Kidney epithelial cell (primary cell): ENCODE measurements around the gene CDKL5. TPM values are rescaled to one million over a fixed set of nuclear protein-coding genes. Genes with fewer than 3 reads are reported as not detected.

Experiments used
- DNase-seq: peaks from one replicate; pipeline ENCODE4 v3.0.0-alpha.2; 2010; ENCODE audit warnings: low read depth
- H3K27me3 ChIP-seq: 2 replicates; pipeline ENCODE4 v1.6.0; 2011; ENCODE audit warnings: low read length; ENCODE audit not compliant: control insufficient read depth, insufficient read depth
- H3K36me3 ChIP-seq: 2 replicates; pipeline ENCODE4 v1.5.1; 2011; ENCODE audit warnings: low read length; ENCODE audit not compliant: control insufficient read depth, insufficient read depth
- H3K4me3 ChIP-seq: 2 replicates; pipeline ENCODE4 v1.5.1; 2011; ENCODE audit warnings: low read depth, mild to moderate bottlenecking, control low read depth, low read length
- total RNA-seq: library from RNA; depleted of rRNA; stranded (reverse); fragments of >200 nt; gene quantifications from 2 replicates; pipeline ENCODE4 v1.2.3, GENCODE V29; 2015
- TF ChIP-seq, protein P1 (sequence below): IDR thresholded peaks from 2 replicates; pipeline ENCODE4 v1.5.1; 2011; ENCODE audit warnings: mild to moderate bottlenecking, moderate library complexity, low read length, control low read depth, inconsistent platforms; ENCODE audit not compliant: insufficient read depth, poor library complexity, severe bottlenecking

CDKL5 gene
- total RNA-seq, 1 donor from 2014 or later, result 6.9 TPM

DNA sequence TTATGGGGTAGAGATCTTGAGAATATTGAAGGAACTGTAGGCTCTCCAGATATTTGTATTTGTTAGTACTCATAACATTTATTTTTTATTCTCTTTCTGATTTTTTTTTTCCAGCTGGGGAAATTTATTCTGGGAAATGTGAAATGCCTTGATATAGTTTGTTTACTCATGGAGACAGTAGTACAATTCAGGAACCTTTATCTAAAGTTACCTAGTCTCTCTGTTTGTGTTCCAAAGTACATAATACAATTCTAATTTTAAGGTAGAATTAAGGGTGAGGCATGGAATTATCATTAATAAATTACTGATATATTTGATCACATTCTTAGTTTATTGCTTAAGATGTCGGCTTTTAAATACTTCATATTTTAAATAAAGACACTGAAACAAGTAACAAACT is 132.5 kb downstream of the CDKL5 start:
- Histone ChIP-seq H3K27me3 (no peaks in the 10 kb centered on the region), H3K36me3 (no peaks in the 10 kb centered on the region), H3K4me3 (no peak overlapping the region)
- DNase-seq, result no peak
- TF ChIP-seq, protein P1, sequence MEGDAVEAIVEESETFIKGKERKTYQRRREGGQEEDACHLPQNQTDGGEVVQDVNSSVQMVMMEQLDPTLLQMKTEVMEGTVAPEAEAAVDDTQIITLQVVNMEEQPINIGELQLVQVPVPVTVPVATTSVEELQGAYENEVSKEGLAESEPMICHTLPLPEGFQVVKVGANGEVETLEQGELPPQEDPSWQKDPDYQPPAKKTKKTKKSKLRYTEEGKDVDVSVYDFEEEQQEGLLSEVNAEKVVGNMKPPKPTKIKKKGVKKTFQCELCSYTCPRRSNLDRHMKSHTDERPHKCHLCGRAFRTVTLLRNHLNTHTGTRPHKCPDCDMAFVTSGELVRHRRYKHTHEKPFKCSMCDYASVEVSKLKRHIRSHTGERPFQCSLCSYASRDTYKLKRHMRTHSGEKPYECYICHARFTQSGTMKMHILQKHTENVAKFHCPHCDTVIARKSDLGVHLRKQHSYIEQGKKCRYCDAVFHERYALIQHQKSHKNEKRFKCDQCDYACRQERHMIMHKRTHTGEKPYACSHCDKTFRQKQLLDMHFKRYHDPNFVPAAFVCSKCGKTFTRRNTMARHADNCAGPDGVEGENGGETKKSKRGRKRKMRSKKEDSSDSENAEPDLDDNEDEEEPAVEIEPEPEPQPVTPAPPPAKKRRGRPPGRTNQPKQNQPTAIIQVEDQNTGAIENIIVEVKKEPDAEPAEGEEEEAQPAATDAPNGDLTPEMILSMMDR, result no peak

DNA sequence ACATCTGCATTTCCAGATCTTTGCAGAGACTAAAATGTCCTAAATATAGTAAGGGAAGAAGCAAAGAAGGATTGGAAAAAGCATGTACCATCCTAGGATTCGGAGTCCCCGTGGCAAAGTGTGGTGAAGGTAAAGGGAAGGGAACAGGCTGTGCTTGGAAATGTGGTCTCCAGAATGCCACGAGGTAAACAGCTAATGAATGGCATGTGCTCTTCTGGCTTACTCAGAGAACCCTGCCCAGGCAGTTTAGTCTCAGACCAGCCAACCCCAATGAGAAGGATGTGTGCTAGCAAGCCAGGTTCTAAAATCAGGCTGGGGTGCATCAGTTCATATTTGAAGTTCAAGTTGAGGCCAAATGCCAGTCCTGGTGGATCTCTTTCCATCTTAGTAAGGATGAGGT is 133.4 kb downstream of the CDKL5 start:
- TF ChIP-seq, protein P1, result no peak
- Histone ChIP-seq H3K27me3 (no peaks in the 10 kb centered on the region), H3K36me3 (no peaks in the 10 kb centered on the region), H3K4me3 (no peak overlapping the region)
- no peak for DNase-seq

DNA sequence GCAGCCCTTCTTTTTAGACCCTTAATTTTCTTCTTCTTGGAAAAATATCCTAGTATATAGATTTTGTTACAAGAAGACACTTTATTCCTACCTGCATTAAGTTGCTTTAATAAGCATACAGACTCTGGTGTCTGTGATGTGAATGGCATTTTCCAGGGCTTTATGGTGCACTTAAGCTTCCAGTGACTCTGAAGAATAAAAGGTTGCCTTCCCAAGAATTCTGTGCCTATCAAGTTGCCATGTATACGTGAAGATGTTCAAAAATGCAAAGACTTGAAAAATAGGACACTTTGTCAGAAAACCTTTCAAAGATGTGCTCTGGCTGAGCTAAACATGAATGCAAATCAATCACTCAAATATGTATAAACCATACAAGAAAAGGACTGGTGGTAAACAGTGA is 135.6 kb downstream of the CDKL5 start:
- DNase-seq, result no peak
- Histone ChIP-seq H3K4me3 (no peak overlapping the region), H3K36me3 (no peaks in the 10 kb centered on the region), H3K27me3 (no peaks in the 10 kb centered on the region)
- TF ChIP-seq, protein P1, result no peak

DNA sequence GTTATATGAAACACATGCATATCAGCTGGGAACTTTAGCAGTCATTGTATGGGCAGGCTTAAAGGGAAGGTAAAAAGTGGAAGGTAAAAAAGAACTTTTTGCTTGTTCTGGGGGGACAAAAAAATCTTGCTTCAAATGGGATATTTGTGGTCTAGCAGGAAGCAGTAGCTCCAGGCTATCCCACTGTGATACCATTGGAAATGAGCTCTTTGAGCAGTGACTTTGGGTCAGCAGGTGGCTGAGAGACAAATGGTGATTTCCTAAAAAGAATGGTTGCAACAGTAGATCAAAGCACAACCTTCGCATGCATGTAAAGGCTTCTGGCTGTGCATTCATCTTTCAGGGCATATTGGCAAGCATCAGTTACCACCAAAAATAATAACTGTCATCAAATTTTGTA is 140.3 kb downstream of the CDKL5 start:
- H3K36me3 ChIP-seq, result no peaks in the 10 kb centered on the region
- TF ChIP-seq, protein P1, result no peak
- no peak overlapping the region for H3K4me3 ChIP-seq
- DNase-seq, result no peak
- no peaks in the 10 kb centered on the region for H3K27me3 ChIP-seq

DNA sequence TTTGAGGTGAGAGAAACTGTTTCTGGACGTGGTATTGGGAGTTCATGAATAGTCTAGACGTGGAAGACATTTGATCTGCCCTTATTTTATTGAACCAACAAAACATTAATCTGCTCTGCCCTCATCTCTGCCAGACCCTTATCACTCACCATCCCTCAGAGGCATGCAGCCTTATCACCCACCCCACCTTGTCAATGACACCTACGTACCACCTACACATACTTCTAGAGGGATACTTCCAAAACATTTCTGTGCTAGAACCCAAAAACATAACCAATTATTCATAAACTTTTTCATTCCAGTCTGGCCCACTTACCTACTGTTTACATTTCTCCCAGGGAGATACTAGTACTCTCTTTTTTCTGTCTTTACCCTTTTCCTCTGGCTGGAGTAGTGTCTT is 141.3 kb downstream of the CDKL5 start:
- DNase-seq, result no peak
- TF ChIP-seq, protein P1, result no peak
- Histone ChIP-seq H3K36me3 (no peaks in the 10 kb centered on the region), H3K27me3 (no peaks in the 10 kb centered on the region), H3K4me3 (no peak overlapping the region)

DNA sequence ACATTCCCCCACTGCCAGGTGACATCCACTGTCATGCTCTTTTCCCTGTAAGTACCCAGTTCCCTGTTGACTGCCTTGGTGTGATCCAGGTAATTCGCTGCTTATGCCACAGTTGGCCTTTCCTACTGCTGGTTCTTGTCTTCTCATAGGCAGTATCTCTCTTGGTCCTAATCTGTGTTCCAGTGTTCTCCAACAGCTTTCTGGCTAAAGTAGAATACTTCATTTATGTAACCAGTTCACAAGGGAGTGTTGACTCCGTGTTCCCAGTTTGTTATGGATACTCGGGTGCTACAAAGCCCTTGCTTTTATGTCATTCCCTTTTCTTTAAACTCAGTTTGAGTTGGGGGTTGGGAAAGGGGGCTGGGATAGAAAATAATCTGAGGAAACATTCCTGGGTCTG is 148.1 kb downstream of the CDKL5 start:
- Histone ChIP-seq H3K27me3 (no peaks in the 10 kb centered on the region), H3K4me3 (no peak overlapping the region), H3K36me3 (no peaks in the 10 kb centered on the region)
- TF ChIP-seq, protein P1, result no peak
- DNase-seq, result no peak
